ENCODE measurements around the gene CORO6. TPM values are rescaled to one million over a fixed set of nuclear protein-coding genes. Genes with fewer than 3 reads are reported as not detected.

CORO6 gene
- total RNA-seq, 1 experiment from 2014 or later = 9.7 TPM

GRCh38 chr17:29587591-29587990 is 35.1 kb downstream of the CORO6 start:
- no peak overlapping the region; the same call in 1 of the 2 replicates for H3K27ac ChIP-seq (ENCODE audit: low read length)
- peak overlapping the region; percentile 77 to 92 for H3K4me3 ChIP-seq (ENCODE audit: low read depth in 2 of 2, low read length in 2 of 2)
- H3K4me1 ChIP-seq (ENCODE audit: control insufficient read depth, insufficient read depth, low read length) = peaks cover 48% of the 10 kb centered on the region
- H3K36me3 ChIP-seq (ENCODE audit: control insufficient read depth, insufficient read depth, low read length) = peaks cover 5% of the 10 kb centered on the region; the same call in 1 of the 2 replicates
- POLR2A ChIA-PET = no interaction called here
- BruUV-seq (replicated peaks) = no TSS peak
- H3K27me3 ChIP-seq (ENCODE audit: control insufficient read depth, insufficient read depth, low read length) = no peaks in the 10 kb centered on the region
- intact Hi-C loops (cut with micrococcal nuclease; ENCODE audit: unreplicated experiment) (no loop called here), in situ Hi-C loops (cut with HindIII; ENCODE audit: low pct_unique_long_range_greater_than_20kb, low sequenced_read_pairs) (no loop called here)
- CTCF ChIA-PET = interaction anchor here (0.6 kb wide), 3 partner anchors 192 to 649 kb away, joined by 3 to 7 read pairs (median 6); no protein-coding TSS in a partner anchor
- TF ChIP-seq REST (IDR thresholded peaks at IDR 0.05; ENCODE audit: insufficient read depth in 1 of 2, low read depth in 2 of 2, low read length in 1 of 2) (no peak), SIN3A (IDR thresholded peaks at IDR 0.05; ENCODE audit: borderline replicate concordance, insufficient read depth, low read depth, low read length) (no peak), TCF7L2 (IDR thresholded peaks at IDR 0.05; ENCODE audit: low read depth, low read length) (no peak), CTCF (IDR thresholded peaks at IDR 0.05) (no peak), POLR2AphosphoS5 (IDR thresholded peaks at IDR 0.05; ENCODE audit: low read depth, low read length) (no peak)
- H3K9me3 ChIP-seq (ENCODE audit: control insufficient read depth, insufficient read depth, low read depth, low read length) = no peaks in the 10 kb centered on the region
- ATAC-seq = no peak
- DNase-seq (ENCODE audit: low read depth, low spot score) = no peak

- peak overlapping the region; percentile 39 for H3K27ac ChIP-seq (ENCODE audit: low read length)
- POLR2A ChIA-PET = no interaction called here
Observed at GRCh38 chr17:29586676-29587469, 35.8 kb downstream of the CORO6 start.

More at GRCh38 chr17:29586676-29587469, 35.8 kb downstream of the CORO6 start:
- ATAC-seq = no peak
- CTCF ChIA-PET = interaction anchor here (0.6 to 1.7 kb wide), 2 partner anchors 30 to 193 kb away, joined by 5 to 7 read pairs; no protein-coding TSS in a partner anchor
- in situ Hi-C loops (cut with HindIII; ENCODE audit: low pct_unique_long_range_greater_than_20kb, low sequenced_read_pairs) = no loop called here
- TF ChIP-seq SIN3A (IDR thresholded peaks at IDR 0.05; ENCODE audit: borderline replicate concordance, insufficient read depth, low read depth, low read length) = no peak
- TF ChIP-seq REST (IDR thresholded peaks at IDR 0.05; ENCODE audit: insufficient read depth in 1 of 2, low read depth in 2 of 2, low read length in 1 of 2) = no peak
- no peak for TF ChIP-seq TCF7L2 (IDR thresholded peaks at IDR 0.05; ENCODE audit: low read depth, low read length)
- TF ChIP-seq POLR2AphosphoS5 (IDR thresholded peaks at IDR 0.05; ENCODE audit: low read depth, low read length) = no peak
- no peak for TF ChIP-seq CTCF (IDR thresholded peaks at IDR 0.05)
- intact Hi-C loops (cut with micrococcal nuclease; ENCODE audit: unreplicated experiment) = no loop called here
- no TSS peak for BruUV-seq (replicated peaks)
- H3K9me3 ChIP-seq (ENCODE audit: control insufficient read depth, insufficient read depth, low read depth, low read length) = no peaks in the 10 kb centered on the region
- H3K27me3 ChIP-seq (ENCODE audit: control insufficient read depth, insufficient read depth, low read length) = no peaks in the 10 kb centered on the region
- no peak for DNase-seq (ENCODE audit: low read depth, low spot score)
- H3K4me1 ChIP-seq (ENCODE audit: control insufficient read depth, insufficient read depth, low read length) = peaks cover 41% of the 10 kb centered on the region
- H3K4me3 ChIP-seq (ENCODE audit: low read depth in 2 of 2, low read length in 2 of 2) = no peak overlapping the region
- peaks cover 5% of the 10 kb centered on the region; the same call in 1 of the 2 replicates for H3K36me3 ChIP-seq (ENCODE audit: control insufficient read depth, insufficient read depth, low read length)

All from Panc1 (cell line).